WTC11 (cell line): ENCODE data around the gene NEDD4L.

Experiments used
- ATF1 ChIP-seq: sonication (generic); formaldehyde crosslinking; IDR thresholded peaks from 2 replicates; pipeline ENCODE4 v1.8.1; 2023; ENCODE audit warnings: mild to moderate bottlenecking, moderate library complexity, missing genetic modification reagents
- ATF3 ChIP-seq: sonication (generic); formaldehyde crosslinking; conservative IDR thresholded peaks from 2 replicates; pipeline ENCODE4 v1.8.1; 2022; ENCODE audit warnings: mild to moderate bottlenecking, missing genetic modification reagents
- CREB1 ChIP-seq: sonication (generic); formaldehyde crosslinking; IDR thresholded peaks from 2 replicates; pipeline ENCODE4 v1.8.0; 2023; ENCODE audit warnings: mild to moderate bottlenecking, missing genetic modification reagents
- E2F5 ChIP-seq: sonication (generic); formaldehyde crosslinking; IDR thresholded peaks from 2 replicates; pipeline ENCODE4 v1.8.1; 2022; ENCODE audit warnings: mild to moderate bottlenecking, moderate library complexity, missing genetic modification reagents
- ETV6 ChIP-seq: sonication (generic); formaldehyde crosslinking; IDR thresholded peaks from 2 replicates; pipeline ENCODE4 v1.8.1; 2022; ENCODE audit warnings: mild to moderate bottlenecking, missing genetic modification reagents
- PRRX2 ChIP-seq: fragments of 250-450 bp; sonication (Bioruptor Pico); IDR thresholded peaks from 2 replicates; pipeline ENCODE4 v1.8.0; 2021; ENCODE audit warnings: mild to moderate bottlenecking
- STAT6 ChIP-seq: sonication (generic); formaldehyde crosslinking; conservative IDR thresholded peaks from 2 replicates; pipeline ENCODE4 v1.8.1; 2023; ENCODE audit warnings: mild to moderate bottlenecking, low read depth, missing genetic modification reagents, moderate library complexity
- TCF7 ChIP-seq: sonication (generic); formaldehyde crosslinking; IDR thresholded peaks from 2 replicates; pipeline ENCODE4 v1.8.0; 2022; ENCODE audit warnings: mild to moderate bottlenecking, low read depth, missing genetic modification reagents, moderate library complexity
- TP53 ChIP-seq: sonication (generic); formaldehyde crosslinking; IDR thresholded peaks from 2 replicates; pipeline ENCODE4 v1.8.1; 2023; ENCODE audit warnings: mild to moderate bottlenecking, missing genetic modification reagents
- ZNF263 ChIP-seq: sonication (generic); formaldehyde crosslinking; IDR thresholded peaks from 2 replicates; pipeline ENCODE4 v1.8.1; 2022; ENCODE audit warnings: low read depth, mild to moderate bottlenecking, moderate library complexity, missing genetic modification reagents
- TF ChIP-seq, protein P1 (sequence below): fragments of 200-600 bp; IDR thresholded peaks from 2 replicates; pipeline ENCODE4 v1.8.0; 2022; ENCODE audit warnings: antibody characterized with exemption
- TF ChIP-seq, protein P2 (sequence below): sonication (generic); formaldehyde crosslinking; IDR thresholded peaks from 2 replicates; pipeline ENCODE4 v1.8.1; 2022; ENCODE audit warnings: mild to moderate bottlenecking, missing genetic modification reagents, moderate library complexity, borderline replicate concordance
- TF ChIP-seq, protein P3 (sequence below): sonication (generic); formaldehyde crosslinking; IDR thresholded peaks from 2 replicates; pipeline ENCODE4 v1.8.0; 2022; ENCODE audit warnings: mild to moderate bottlenecking, missing genetic modification reagents

DNA sequence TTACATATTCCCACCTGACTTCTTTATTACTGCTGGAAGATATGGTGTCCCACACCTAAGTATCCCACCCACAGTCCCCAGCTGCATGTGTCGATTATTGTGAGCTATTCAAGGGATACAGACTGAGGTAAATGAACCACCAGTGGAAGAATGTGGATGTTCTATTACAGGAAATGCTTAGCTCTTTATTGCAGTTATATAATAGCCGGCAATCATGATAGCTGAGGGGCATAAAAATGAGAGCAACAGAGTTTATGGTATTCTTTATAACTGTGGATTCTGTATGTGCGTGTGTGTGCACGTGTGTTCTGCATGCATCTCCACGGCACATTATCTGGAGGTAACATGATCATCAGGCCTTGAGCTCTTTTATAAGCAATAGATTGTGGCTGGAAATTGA is 198.9 kb downstream of the NEDD4L start:
- TF ChIP-seq, protein P1, sequence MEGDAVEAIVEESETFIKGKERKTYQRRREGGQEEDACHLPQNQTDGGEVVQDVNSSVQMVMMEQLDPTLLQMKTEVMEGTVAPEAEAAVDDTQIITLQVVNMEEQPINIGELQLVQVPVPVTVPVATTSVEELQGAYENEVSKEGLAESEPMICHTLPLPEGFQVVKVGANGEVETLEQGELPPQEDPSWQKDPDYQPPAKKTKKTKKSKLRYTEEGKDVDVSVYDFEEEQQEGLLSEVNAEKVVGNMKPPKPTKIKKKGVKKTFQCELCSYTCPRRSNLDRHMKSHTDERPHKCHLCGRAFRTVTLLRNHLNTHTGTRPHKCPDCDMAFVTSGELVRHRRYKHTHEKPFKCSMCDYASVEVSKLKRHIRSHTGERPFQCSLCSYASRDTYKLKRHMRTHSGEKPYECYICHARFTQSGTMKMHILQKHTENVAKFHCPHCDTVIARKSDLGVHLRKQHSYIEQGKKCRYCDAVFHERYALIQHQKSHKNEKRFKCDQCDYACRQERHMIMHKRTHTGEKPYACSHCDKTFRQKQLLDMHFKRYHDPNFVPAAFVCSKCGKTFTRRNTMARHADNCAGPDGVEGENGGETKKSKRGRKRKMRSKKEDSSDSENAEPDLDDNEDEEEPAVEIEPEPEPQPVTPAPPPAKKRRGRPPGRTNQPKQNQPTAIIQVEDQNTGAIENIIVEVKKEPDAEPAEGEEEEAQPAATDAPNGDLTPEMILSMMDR: no peak
- TF ChIP-seq TCF7 (CRISPR knock-in tag): no peak
- TF ChIP-seq TP53 (CRISPR knock-in tag): no peak
- no peak for TF ChIP-seq STAT6 (CRISPR knock-in tag)
- TF ChIP-seq ZNF263 (CRISPR knock-in tag): no peak
- no peak for TF ChIP-seq ATF3 (CRISPR knock-in tag)
- no peak for TF ChIP-seq CREB1
- TF ChIP-seq ATF1 (CRISPR knock-in tag): no peak
- no peak for TF ChIP-seq ETV6 (CRISPR knock-in tag)
- no peak for TF ChIP-seq E2F5 (CRISPR knock-in tag)
- TF ChIP-seq PRRX2 (CRISPR knock-in tag): no peak
- TF ChIP-seq, protein P2, sequence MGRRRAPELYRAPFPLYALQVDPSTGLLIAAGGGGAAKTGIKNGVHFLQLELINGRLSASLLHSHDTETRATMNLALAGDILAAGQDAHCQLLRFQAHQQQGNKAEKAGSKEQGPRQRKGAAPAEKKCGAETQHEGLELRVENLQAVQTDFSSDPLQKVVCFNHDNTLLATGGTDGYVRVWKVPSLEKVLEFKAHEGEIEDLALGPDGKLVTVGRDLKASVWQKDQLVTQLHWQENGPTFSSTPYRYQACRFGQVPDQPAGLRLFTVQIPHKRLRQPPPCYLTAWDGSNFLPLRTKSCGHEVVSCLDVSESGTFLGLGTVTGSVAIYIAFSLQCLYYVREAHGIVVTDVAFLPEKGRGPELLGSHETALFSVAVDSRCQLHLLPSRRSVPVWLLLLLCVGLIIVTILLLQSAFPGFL (CRISPR knock-in tag): no peak
- TF ChIP-seq, protein P3, sequence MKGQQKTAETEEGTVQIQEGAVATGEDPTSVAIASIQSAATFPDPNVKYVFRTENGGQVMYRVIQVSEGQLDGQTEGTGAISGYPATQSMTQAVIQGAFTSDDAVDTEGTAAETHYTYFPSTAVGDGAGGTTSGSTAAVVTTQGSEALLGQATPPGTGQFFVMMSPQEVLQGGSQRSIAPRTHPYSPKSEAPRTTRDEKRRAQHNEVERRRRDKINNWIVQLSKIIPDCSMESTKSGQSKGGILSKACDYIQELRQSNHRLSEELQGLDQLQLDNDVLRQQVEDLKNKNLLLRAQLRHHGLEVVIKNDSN (CRISPR knock-in tag): no peak
